SU-DHL-6 (cell line): Measurements from ENCODE around the gene SNX8.

ENCODE experiments used
- H2AFZ ChIP-seq: fragments of 200-600 bp; sonication (generic); 2 replicates; pipeline ENCODE4 v1.6.1; 2014; ENCODE audit warnings: low read depth, mild to moderate bottlenecking, moderate library complexity, mixed read lengths, antibody characterized with exemption, low read length; ENCODE audit not compliant: severe bottlenecking
- H3F3A ChIP-seq: fragments of 200-600 bp; shearing (Covaris generic); 2 replicates; pipeline ENCODE4 v1.6.0; 2016; ENCODE audit warnings: antibody characterized with exemption, mild to moderate bottlenecking; ENCODE audit not compliant: insufficient read depth
- H3K27ac ChIP-seq: fragments of 200-600 bp; sonication (generic); 2 replicates; pipeline ENCODE4 v1.5.1; 2016; ENCODE audit warnings: low read depth, mild to moderate bottlenecking, low read length, moderate library complexity, mixed read lengths
- H3K27me3 ChIP-seq: fragments of 200-600 bp; sonication (generic), shearing (Covaris generic); 2 replicates; pipeline ENCODE4 v1.6.0; 2014; ENCODE audit warnings: mild to moderate bottlenecking, low read length
- H3K36me3 ChIP-seq: fragments of 200-600 bp; sonication (generic); 2 replicates; pipeline ENCODE4 v1.6.1; 2014; ENCODE audit warnings: mild to moderate bottlenecking, low read length, mixed read lengths
- H3K4me2 ChIP-seq: fragments of 300-600, 200-600 bp; shearing (Covaris generic), sonication (generic); 2 replicates; pipeline ENCODE4 v1.6.0; 2014; ENCODE audit warnings: low read length, low read depth, mild to moderate bottlenecking; ENCODE audit not compliant: poor library complexity, severe bottlenecking
- H3K4me3 ChIP-seq: fragments of 200-600 bp; sonication (generic); 2 replicates; pipeline ENCODE4 v1.5.1; 2014; ENCODE audit warnings: antibody characterized with exemption, low read length, mild to moderate bottlenecking, mixed read lengths; ENCODE audit not compliant: insufficient read depth, poor library complexity, severe bottlenecking
- H3K79me2 ChIP-seq: fragments of 200-600 bp; sonication (generic); 2 replicates; pipeline ENCODE4 v1.6.1; 2014; ENCODE audit warnings: mild to moderate bottlenecking, low read length, moderate library complexity; ENCODE audit not compliant: insufficient read depth
- H3K9ac ChIP-seq: fragments of 200-600 bp; sonication (generic); 2 replicates; pipeline ENCODE4 v1.7.0; 2014; ENCODE audit warnings: mild to moderate bottlenecking, low read length
- H3K9me2 ChIP-seq: fragments of 200-600 bp; sonication (generic); replicated peaks from 2 replicates; pipeline ENCODE4 v1.6.1; 2014; ENCODE audit warnings: low read length; ENCODE audit not compliant: insufficient read depth
- H3K9me3 ChIP-seq: fragments of 200-600 bp; sonication (generic); 2 replicates; pipeline ENCODE4 v1.6.1; 2014; ENCODE audit warnings: low read length, mixed read lengths; ENCODE audit not compliant: insufficient read depth
- H4K20me1 ChIP-seq: fragments of 200-600 bp; sonication (generic); 2 replicates; pipeline ENCODE4 v1.6.1; 2014; ENCODE audit warnings: low read depth, mild to moderate bottlenecking, antibody characterized with exemption, low read length, moderate library complexity, mixed read lengths
- CTCF ChIP-seq: fragments of 200-600 bp; sonication (generic); IDR thresholded peaks from one replicate; pipeline ENCODE4 v1.5.1; 2017; ENCODE audit warnings: antibody characterized with exemption, mild to moderate bottlenecking, low read length, moderate library complexity; ENCODE audit not compliant: insufficient read depth, poor library complexity, severe bottlenecking
- EZH2phosphoT487 ChIP-seq: fragments of 200-600 bp; sonication (generic), shearing (Covaris generic); conservative IDR thresholded peaks from 2 replicates; pipeline ENCODE4 v1.6.1; 2018; ENCODE audit warnings: mild to moderate bottlenecking, antibody characterized with exemption, low read length, moderate library complexity, mixed read lengths

SNX8 gene

GRCh38 chr7:2279896-2280295, 34.3 kb downstream of the SNX8 start:
- Histone ChIP-seq H3K9me3 (no peaks in the 10 kb centered on the region), H3K27me3 (no peaks in the 10 kb centered on the region), H2AFZ (no peak overlapping the region), H3K27ac (no peak overlapping the region), H3K4me2 (no peak overlapping the region), H3K79me2 (peaks cover 36% of the 10 kb centered on the region), H3K36me3 (no peaks in the 10 kb centered on the region), H3K9ac (no peak overlapping the region), H4K20me1 (no peaks in the 10 kb centered on the region; the same call in 1 of the 2 replicates), H3K9me2 (no peaks in the 10 kb centered on the region), H3K4me3 (no peak overlapping the region), H3F3A (peaks cover 7% of the 10 kb centered on the region; the same call in 1 of the 2 replicates)
- no peak for TF ChIP-seq CTCF
- no peak for TF ChIP-seq EZH2phosphoT487

GRCh38 chr7:2278026-2278425, 36.2 kb downstream of the SNX8 start:
- Histone ChIP-seq H3F3A (peaks cover 7% of the 10 kb centered on the region; the same call in 1 of the 2 replicates), H3K79me2 (peaks cover 30% of the 10 kb centered on the region), H3K27ac (no peak overlapping the region), H3K4me3 (no peak overlapping the region), H2AFZ (no peak overlapping the region), H3K27me3 (no peaks in the 10 kb centered on the region), H3K9ac (no peak overlapping the region), H4K20me1 (no peaks in the 10 kb centered on the region; the same call in 1 of the 2 replicates), H3K9me2 (no peaks in the 10 kb centered on the region), H3K36me3 (no peaks in the 10 kb centered on the region), H3K9me3 (no peaks in the 10 kb centered on the region), H3K4me2 (no peak overlapping the region)
- TF ChIP-seq CTCF (no peak), EZH2phosphoT487 (no peak)

DNA sequence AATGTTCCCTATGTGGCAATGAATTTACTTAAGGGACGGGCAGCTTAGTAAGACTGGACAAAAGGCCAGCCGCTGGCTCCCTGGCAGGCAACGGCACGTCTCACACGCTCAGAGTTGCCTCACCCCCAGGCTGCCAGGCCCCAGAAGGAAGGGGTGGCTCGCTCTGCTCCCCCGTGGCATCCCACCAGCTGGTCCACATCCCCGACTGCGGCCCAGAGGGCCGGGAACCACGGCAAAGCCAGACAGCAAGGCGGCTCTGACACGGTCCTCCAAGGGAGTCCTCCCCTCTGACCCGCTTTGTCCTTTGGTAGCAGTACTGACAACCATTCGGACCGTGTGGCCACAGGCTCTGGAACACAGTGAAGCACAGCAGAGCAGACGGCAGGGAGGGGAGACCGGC, 38.1 kb downstream of the SNX8 start:
- Histone ChIP-seq H3K9me2 (no peaks in the 10 kb centered on the region), H2AFZ (no peak overlapping the region), H3K27ac (no peak overlapping the region), H3F3A (peaks cover 7% of the 10 kb centered on the region; the same call in 1 of the 2 replicates), H3K4me2 (no peak overlapping the region), H3K36me3 (no peaks in the 10 kb centered on the region), H3K79me2 (peaks cover 18% of the 10 kb centered on the region), H3K27me3 (no peaks in the 10 kb centered on the region), H3K9me3 (no peaks in the 10 kb centered on the region), H4K20me1 (no peaks in the 10 kb centered on the region; the same call in 1 of the 2 replicates), H3K9ac (no peak overlapping the region), H3K4me3 (no peak overlapping the region)
- TF ChIP-seq EZH2phosphoT487 (no peak), CTCF (no peak)
